K562 (cell line): ENCODE data around the gene STX3. TPM values are rescaled to one million over a fixed set of nuclear protein-coding genes. Genes with fewer than 3 reads are reported as not detected.

ENCODE experiments used
- ARID3A ChIP-seq: IDR thresholded peaks from 2 replicates; pipeline ENCODE4 v1.6.1; 2012; ENCODE audit warnings: low read depth, low read length, improper control_type of control experiment, borderline replicate concordance
- EHMT2 ChIP-seq: fragments of 450-650 bp; IDR thresholded peaks from 2 replicates; pipeline ENCODE4 v1.6.1; 2018; ENCODE audit warnings: antibody characterized with exemption
- HEY1 ChIP-seq: fragments of 250-450 bp; sonication (Bioruptor Pico); IDR thresholded peaks from 2 replicates; pipeline ENCODE4 v1.5.0; 2020; ENCODE audit warnings: mild to moderate bottlenecking, moderate library complexity, borderline replicate concordance
- KLF13 ChIP-seq: fragments of 450-650 bp; IDR thresholded peaks from 2 replicates; pipeline ENCODE4 v1.6.1; 2016; ENCODE audit warnings: missing genetic modification characterization, low read depth, mild to moderate bottlenecking, missing compliant biosample characterization, moderate library complexity, borderline replicate concordance
- MAFF ChIP-seq: IDR thresholded peaks from 2 replicates; pipeline ENCODE4 v1.6.1; 2012; ENCODE audit warnings: low read length, improper control_type of control experiment
- MCM3 ChIP-seq: fragments of 450-650 bp; IDR thresholded peaks from 2 replicates; pipeline ENCODE4 v1.6.1; 2016
- NCOA4 ChIP-seq: fragments of 450-650 bp; IDR thresholded peaks from 2 replicates; pipeline ENCODE4 v1.6.1; 2018; ENCODE audit warnings: mild to moderate bottlenecking; ENCODE audit not compliant: partially characterized antibody
- NR2C1 ChIP-seq, 2 experiments: fragments of 450-650 bp; IDR thresholded peaks; 2 replicates each; pipeline ENCODE4 v1.6.1; 2017; ENCODE audit warnings: mild to moderate bottlenecking in 2 of 2, antibody characterized with exemption in 1 of 2, inconsistent platforms in 1 of 2, missing compliant biosample characterization in 1 of 2, missing genetic modification characterization in 1 of 2
- POLR2A ChIP-seq: fragments of 450-650 bp; conservative IDR thresholded peaks from 2 replicates; pipeline ENCODE4 v1.6.1; 2016
- RBM34 ChIP-seq: fragments of 200-400 bp; formaldehyde crosslinking; IDR thresholded peaks from 2 replicates; pipeline ENCODE4 v1.6.1; 2018; ENCODE audit warnings: low read length, borderline replicate concordance; ENCODE audit not compliant: insufficient read depth
- RFX5 ChIP-seq: IDR thresholded peaks from 2 replicates; pipeline ENCODE4 v1.6.1; 2011; ENCODE audit warnings: low read depth, mild to moderate bottlenecking, improper control_type of control experiment, low read length
- ZNF134 ChIP-seq: fragments of 250-450 bp; sonication (Bioruptor Pico); conservative IDR thresholded peaks from 2 replicates; pipeline ENCODE4 v1.4.0; 2020
- ZNF239 ChIP-seq: fragments of 250-450 bp; sonication (Bioruptor Pico); IDR thresholded peaks from 2 replicates; pipeline ENCODE4 v1.4.0; 2020; ENCODE audit warnings: mild to moderate bottlenecking
- ZNF318 ChIP-seq, 2 experiments: fragments of 450-650 bp; IDR thresholded peaks; 2 replicates each; pipeline ENCODE4 v1.6.1; 2016; ENCODE audit warnings: mild to moderate bottlenecking in 2 of 2, borderline replicate concordance in 1 of 2, low read depth in 1 of 2, moderate library complexity in 1 of 2
- polyA plus RNA-seq, 8 experiments: library from polyadenylated mRNA; depleted of rRNA in 4 of 8; stranded (reverse) in 5 of 8; unstranded in 3 of 8; fragments of >200 nt; fragmentation: Nextera tagmentation in 2 of 8; fragmentation: Illumina TruSeq in 1 of 8; extraction: Ambion mirVana in 2 of 8; extraction: Trizol in 1 of 8; gene quantifications; 2 replicates each; pipeline versions ENCODE4 v1.2.1 to v1.2.3, GENCODE V29; 2011 to 2014; ENCODE audit warnings: inconsistent platforms in 1 of 8, missing spikeins in 1 of 8
- total RNA-seq, 7 experiments: library from RNA; depleted of rRNA in 6 of 7; stranded (reverse); fragments of >200 nt in 6 of 7; fragmentation: Illumina TruSeq in 2 of 7; extraction: Trizol in 2 of 7; gene quantifications; 2 replicates each; pipeline versions ENCODE4 v1.2.1 to v1.2.3, GENCODE V29; 2011 to 2021; ENCODE audit warnings: low replicate concordance in 1 of 7
- TF ChIP-seq, protein P1 (sequence below): fragments of 150-350 bp; conservative IDR thresholded peaks from 2 replicates; pipeline ENCODE4 v1.6.1; 2014; ENCODE audit warnings: low read length

STX3 gene
- total and polyA plus RNA-seq, 9 of the 15 experiments (the other 6 are each of a cell fraction or from before 2014, with no cell fraction given) = 12.0 to 91.6 (median 48.7) TPM

DNA sequence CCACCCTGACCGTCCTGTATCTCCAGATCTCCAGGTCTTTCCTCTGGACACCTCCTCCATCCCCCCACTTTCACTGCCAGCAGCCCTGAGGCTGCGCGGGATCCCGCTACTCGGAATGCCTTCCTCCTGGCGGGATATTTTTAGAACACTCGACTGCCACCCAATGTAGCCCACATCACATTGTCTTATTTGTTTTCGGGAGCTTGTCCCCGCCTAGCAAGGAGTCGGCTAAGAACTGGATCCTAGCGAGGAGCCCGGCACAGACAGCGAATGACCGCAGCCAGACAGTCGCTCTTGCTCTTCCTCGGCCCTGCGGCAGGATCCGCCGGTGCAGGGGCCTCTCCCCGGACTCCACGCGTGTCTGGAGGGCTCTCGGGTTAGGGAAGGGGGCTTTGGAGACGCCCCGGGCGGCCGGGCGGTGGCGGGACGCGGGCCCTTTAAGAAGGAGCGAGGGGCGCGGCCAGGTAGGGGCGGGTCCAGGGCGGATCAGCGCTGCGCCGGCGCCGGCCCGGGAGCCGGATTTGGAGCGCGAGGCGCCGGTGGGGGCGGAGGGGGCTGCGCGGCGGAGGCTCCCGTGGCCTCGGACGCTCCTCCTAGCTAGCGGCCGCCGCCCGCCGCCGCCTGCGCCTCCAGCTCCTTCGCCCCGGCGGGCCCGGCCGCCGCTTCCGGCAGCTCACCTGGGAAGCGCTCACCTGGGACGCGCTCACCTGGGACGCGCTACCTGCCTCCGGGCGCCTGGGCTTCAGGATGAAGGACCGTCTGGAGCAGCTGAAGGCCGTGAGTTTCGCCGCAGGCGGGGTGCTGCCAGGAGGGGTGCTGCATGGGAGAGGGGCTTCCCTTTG is at the start of gene STX3 (continued):
- TF ChIP-seq ZNF318 (IDR thresholded peaks at IDR 0.05; ENCODE audit: borderline replicate concordance in 1 of 2, low read depth in 1 of 2) (no peak), MCM3 (no peak), ARID3A (no peak), ZNF134 (CRISPR knock-in tag) (no peak), HEY1 (CRISPR knock-in tag) (no peak), KLF13 (tag) (no peak), POLR2A (no peak; the same call in 1 of the 2 replicates), EHMT2 (no peak), NR2C1 (IDR thresholded peaks at IDR 0.05) (no peak), NR2C1 (tag; IDR thresholded peaks at IDR 0.05) (no peak), RBM34 (no peak), RFX5 (no peak), ZNF239 (CRISPR knock-in tag) (no peak), NCOA4 (no peak), MAFF (no peak)
- TF ChIP-seq, protein P1, sequence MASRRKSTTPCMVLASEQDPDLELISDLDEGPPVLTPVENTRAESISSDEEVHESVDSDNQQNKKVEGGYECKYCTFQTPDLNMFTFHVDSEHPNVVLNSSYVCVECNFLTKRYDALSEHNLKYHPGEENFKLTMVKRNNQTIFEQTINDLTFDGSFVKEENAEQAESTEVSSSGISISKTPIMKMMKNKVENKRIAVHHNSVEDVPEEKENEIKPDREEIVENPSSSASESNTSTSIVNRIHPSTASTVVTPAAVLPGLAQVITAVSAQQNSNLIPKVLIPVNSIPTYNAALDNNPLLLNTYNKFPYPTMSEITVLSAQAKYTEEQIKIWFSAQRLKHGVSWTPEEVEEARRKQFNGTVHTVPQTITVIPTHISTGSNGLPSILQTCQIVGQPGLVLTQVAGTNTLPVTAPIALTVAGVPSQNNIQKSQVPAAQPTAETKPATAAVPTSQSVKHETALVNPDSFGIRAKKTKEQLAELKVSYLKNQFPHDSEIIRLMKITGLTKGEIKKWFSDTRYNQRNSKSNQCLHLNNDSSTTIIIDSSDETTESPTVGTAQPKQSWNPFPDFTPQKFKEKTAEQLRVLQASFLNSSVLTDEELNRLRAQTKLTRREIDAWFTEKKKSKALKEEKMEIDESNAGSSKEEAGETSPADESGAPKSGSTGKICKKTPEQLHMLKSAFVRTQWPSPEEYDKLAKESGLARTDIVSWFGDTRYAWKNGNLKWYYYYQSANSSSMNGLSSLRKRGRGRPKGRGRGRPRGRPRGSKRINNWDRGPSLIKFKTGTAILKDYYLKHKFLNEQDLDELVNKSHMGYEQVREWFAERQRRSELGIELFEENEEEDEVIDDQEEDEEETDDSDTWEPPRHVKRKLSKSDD = no peak
